WI38 (cell line): ENCODE measurements around the gene KIF26B.

Experiments used
- H3K4me3 ChIP-seq: 2 replicates; pipeline ENCODE4 v1.5.1; 2011; ENCODE audit warnings: low read depth, mild to moderate bottlenecking, control low read depth, low read length
- TF ChIP-seq, protein P1 (sequence below): IDR thresholded peaks from 2 replicates; pipeline ENCODE4 v1.5.1; 2012; ENCODE audit warnings: low read depth, mild to moderate bottlenecking, control low read depth, low read length

KIF26B gene

DNA sequence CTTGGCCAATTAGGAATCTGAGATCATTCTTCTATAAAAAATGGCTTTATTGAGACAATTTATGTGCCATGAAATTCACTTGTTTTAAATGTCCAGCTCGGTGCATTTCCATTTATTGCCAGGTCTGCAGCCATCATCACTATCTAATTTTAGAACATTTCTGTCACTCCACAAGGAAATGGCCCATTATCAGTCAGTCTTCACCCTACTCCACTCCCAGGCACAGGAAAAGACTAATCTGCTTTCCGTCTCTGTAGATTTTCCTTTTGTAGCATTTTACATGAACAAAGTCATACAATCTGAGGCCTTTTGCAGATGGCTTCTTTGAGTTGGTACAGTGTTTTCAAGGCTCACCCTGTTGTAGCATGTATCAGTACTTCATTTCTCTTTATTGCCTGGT is 27.2 kb downstream of the KIF26B start:
- TF ChIP-seq, protein P1, sequence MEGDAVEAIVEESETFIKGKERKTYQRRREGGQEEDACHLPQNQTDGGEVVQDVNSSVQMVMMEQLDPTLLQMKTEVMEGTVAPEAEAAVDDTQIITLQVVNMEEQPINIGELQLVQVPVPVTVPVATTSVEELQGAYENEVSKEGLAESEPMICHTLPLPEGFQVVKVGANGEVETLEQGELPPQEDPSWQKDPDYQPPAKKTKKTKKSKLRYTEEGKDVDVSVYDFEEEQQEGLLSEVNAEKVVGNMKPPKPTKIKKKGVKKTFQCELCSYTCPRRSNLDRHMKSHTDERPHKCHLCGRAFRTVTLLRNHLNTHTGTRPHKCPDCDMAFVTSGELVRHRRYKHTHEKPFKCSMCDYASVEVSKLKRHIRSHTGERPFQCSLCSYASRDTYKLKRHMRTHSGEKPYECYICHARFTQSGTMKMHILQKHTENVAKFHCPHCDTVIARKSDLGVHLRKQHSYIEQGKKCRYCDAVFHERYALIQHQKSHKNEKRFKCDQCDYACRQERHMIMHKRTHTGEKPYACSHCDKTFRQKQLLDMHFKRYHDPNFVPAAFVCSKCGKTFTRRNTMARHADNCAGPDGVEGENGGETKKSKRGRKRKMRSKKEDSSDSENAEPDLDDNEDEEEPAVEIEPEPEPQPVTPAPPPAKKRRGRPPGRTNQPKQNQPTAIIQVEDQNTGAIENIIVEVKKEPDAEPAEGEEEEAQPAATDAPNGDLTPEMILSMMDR = no peak

GRCh38 chr1:245183429-245183828 is 28.6 kb downstream of the KIF26B start:
- H3K4me3 ChIP-seq = no peak overlapping the region

More for the DNA sequence above, 27.2 kb downstream of the KIF26B start:
- no peak overlapping the region for H3K4me3 ChIP-seq

DNA sequence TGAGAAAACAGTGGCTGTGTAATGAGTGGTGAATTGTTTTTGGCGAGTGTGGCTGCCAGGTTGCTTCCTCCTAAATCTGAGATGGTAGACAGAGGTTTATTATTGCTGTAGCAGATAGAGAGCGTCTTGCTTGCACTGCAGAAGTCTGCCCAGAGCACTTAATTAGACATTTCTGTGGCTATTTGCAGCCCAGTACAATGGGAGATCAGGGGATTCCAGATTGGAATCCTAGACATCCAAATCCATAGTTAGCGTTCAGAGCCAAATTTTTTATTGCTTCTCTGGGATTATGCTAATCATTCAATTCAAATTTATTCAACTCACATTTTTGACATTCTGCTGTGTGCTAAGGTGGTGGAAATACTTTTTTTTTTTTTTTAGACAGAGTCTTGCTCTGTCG is 30.0 kb downstream of the KIF26B start:
- no peak overlapping the region for H3K4me3 ChIP-seq
- TF ChIP-seq, protein P1 = no peak

More at GRCh38 chr1:245183429-245183828, 28.6 kb downstream of the KIF26B start:
- TF ChIP-seq, protein P1 = no peak

GRCh38 chr1:245188403-245188802 is 33.6 kb downstream of the KIF26B start:
- no peak overlapping the region for H3K4me3 ChIP-seq
- TF ChIP-seq, protein P1 = no peak

DNA sequence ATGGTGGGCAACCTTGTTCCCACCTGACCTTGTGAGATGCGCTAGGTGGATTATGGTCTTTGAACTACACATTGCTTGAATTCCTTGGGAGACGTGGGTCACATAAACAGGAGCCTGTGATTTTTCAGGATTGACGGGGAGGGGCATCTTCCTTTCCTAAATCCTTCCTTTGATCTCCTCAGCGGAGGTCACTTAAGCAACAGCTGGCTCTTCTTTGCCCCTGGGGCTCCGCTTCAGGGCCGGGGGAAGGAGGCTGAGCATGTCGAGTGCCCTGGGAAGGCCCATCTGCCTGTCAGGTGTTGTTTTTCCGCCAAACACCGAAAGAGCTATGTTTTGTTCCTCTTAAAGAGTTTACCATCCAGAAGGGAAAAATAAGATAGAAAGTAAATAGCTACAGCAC is 40.6 kb downstream of the KIF26B start:
- TF ChIP-seq, protein P1 = no peak
- no peak overlapping the region for H3K4me3 ChIP-seq

GRCh38 chr1:245197121-245197520 is 42.3 kb downstream of the KIF26B start:
- TF ChIP-seq, protein P1 = no peak
- no peak overlapping the region for H3K4me3 ChIP-seq

DNA sequence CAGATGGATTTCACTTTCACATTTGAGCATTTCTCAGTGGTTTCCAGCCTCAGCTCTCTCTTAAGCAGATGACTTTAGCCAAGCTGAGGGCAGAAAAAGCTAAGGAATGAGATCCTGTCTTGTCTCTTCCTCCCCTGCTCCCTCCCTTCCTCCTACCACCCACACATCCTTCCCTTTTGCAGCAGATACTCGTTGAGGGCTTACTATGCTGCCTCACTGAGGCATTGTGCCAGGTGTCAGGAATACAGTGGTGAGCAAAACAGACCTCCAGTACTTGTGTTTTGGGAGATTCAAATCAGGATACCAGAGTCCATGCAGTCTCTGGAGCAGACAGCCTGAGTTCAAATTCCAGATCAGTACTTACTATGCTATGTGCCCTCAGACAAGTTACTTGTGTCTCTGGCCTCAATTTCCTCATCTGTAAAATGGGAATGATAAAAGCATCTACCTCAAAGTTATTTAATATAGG is 43.2 kb downstream of the KIF26B start:
- TF ChIP-seq, protein P1 = no peak
- no peak overlapping the region for H3K4me3 ChIP-seq
